ENCODE data around the gene ABO.
"Not testable (repeated sequence)": the region's sequence is repeated elsewhere in the genome, so short reads cannot be mapped to it uniquely, and the experiment has no call there.

Gene ABO

GRCh38 chr9:133255371-133256135 is 19.4 kb downstream of the ABO start:
- Histone ChIP-seq H3K4me3 (ENCODE audit: low read depth, low read length) (no peak overlapping the region), H3K4me1 (no peaks in the 10 kb centered on the region), H3K27me3 (peaks cover 3% of the 10 kb centered on the region), H3K36me3 (no peaks in the 10 kb centered on the region), H3K9me3 (no peaks in the 10 kb centered on the region)
- TF ChIP-seq, protein P1, sequence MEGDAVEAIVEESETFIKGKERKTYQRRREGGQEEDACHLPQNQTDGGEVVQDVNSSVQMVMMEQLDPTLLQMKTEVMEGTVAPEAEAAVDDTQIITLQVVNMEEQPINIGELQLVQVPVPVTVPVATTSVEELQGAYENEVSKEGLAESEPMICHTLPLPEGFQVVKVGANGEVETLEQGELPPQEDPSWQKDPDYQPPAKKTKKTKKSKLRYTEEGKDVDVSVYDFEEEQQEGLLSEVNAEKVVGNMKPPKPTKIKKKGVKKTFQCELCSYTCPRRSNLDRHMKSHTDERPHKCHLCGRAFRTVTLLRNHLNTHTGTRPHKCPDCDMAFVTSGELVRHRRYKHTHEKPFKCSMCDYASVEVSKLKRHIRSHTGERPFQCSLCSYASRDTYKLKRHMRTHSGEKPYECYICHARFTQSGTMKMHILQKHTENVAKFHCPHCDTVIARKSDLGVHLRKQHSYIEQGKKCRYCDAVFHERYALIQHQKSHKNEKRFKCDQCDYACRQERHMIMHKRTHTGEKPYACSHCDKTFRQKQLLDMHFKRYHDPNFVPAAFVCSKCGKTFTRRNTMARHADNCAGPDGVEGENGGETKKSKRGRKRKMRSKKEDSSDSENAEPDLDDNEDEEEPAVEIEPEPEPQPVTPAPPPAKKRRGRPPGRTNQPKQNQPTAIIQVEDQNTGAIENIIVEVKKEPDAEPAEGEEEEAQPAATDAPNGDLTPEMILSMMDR (IDR thresholded peaks at IDR 0.05; ENCODE audit: low read depth, low read length): no peak
- DNase-seq: no peak

- no peaks in the 10 kb centered on the region for H3K9me3 ChIP-seq
Measured at GRCh38 chr9:133254471-133254870, 20.5 kb downstream of the ABO start.

GRCh38 chr9:133253268-133253667 is 21.7 kb downstream of the ABO start:
- Histone ChIP-seq H3K9me3 (no peaks in the 10 kb centered on the region), H3K4me1 (no peaks in the 10 kb centered on the region), H3K27me3 (peaks cover 7% of the 10 kb centered on the region), H3K36me3 (no peaks in the 10 kb centered on the region), H3K4me3 (ENCODE audit: low read depth, low read length) (no peak overlapping the region)
- TF ChIP-seq, protein P1 (IDR thresholded peaks at IDR 0.05; ENCODE audit: low read depth, low read length): no peak
- DNase-seq: no peak

More at GRCh38 chr9:133254471-133254870, 20.5 kb downstream of the ABO start:
- no peak for DNase-seq
- peaks cover 6% of the 10 kb centered on the region for H3K27me3 ChIP-seq
- no peak overlapping the region for H3K4me3 ChIP-seq (ENCODE audit: low read depth, low read length)
- H3K4me1 ChIP-seq: no peaks in the 10 kb centered on the region
- H3K36me3 ChIP-seq: no peaks in the 10 kb centered on the region
- TF ChIP-seq, protein P1 (IDR thresholded peaks at IDR 0.05; ENCODE audit: low read depth, low read length): no peak

- H3K36me3 ChIP-seq: no peaks in the 10 kb centered on the region
- H3K9me3 ChIP-seq: no peaks in the 10 kb centered on the region
- H3K27me3 ChIP-seq: peaks cover 7% of the 10 kb centered on the region
- H3K4me1 ChIP-seq: no peaks in the 10 kb centered on the region
- DNase-seq: no peak
- TF ChIP-seq, protein P1 (IDR thresholded peaks at IDR 0.05; ENCODE audit: low read depth, low read length): no peak
- no peak overlapping the region for H3K4me3 ChIP-seq (ENCODE audit: low read depth, low read length)
Measured at GRCh38 chr9:133252301-133253020, 22.5 kb downstream of the ABO start.

- Histone ChIP-seq H3K9me3 (no peaks in the 10 kb centered on the region), H3K36me3 (no peaks in the 10 kb centered on the region), H3K4me1 (no peaks in the 10 kb centered on the region), H3K4me3 (ENCODE audit: low read depth, low read length) (no peak overlapping the region), H3K27me3 (peaks cover 7% of the 10 kb centered on the region)
- TF ChIP-seq, protein P1 (IDR thresholded peaks at IDR 0.05; ENCODE audit: low read depth, low read length): no peak
- DNase-seq: no peak
Measured at GRCh38 chr9:133251773-133252172, 23.2 kb downstream of the ABO start.

- H3K27me3 ChIP-seq; H3K9me3 ChIP-seq; DNase-seq; H3K4me3 ChIP-seq (ENCODE audit: low read depth, low read length); H3K4me1 ChIP-seq; H3K36me3 ChIP-seq: not testable (repeated sequence)
Measured at GRCh38 chr9:133251221-133251620, 23.8 kb downstream of the ABO start.
